NCI-H526 (cell line): ENCODE results near the gene SVIP.
A peak's percentile ranks its signal among the peaks of the same experiment; 100 is the strongest.

Experiments used
- DNase-seq, 2 experiments: peaks; one replicate each; lab custom pipeline; 2025; lab: John Stamatoyannopoulos, UW

Gene SVIP

GRCh38 chr11:22792497-22792896 is 37.1 kb downstream of the SVIP start:
- DNase-seq = peak; percentile 70 to 76

GRCh38 chr11:22787551-22788162 is 41.9 kb downstream of the SVIP start:
- DNase-seq = peak; percentile 49 to 81

GRCh38 chr11:22787055-22787454 is 42.5 kb downstream of the SVIP start:
- no peak for DNase-seq

- no peak for DNase-seq
Observed at GRCh38 chr11:22786475-22786874, 43.1 kb downstream of the SVIP start.

GRCh38 chr11:22785251-22785650 is 44.4 kb downstream of the SVIP start:
- DNase-seq = no peak

- no peak for DNase-seq
Observed at GRCh38 chr11:22780952-22781593, 48.5 kb downstream of the SVIP start.

- DNase-seq = no peak
Observed at GRCh38 chr11:22779850-22780249, 49.8 kb downstream of the SVIP start.

- DNase-seq = peak; percentile 24 to 41
Observed at GRCh38 chr11:22778642-22779041, 51.0 kb downstream of the SVIP start.

- DNase-seq = no peak
Observed at GRCh38 chr11:22775248-22775647, 54.4 kb downstream of the SVIP start.

- DNase-seq = no peak
Observed at GRCh38 chr11:22774716-22775115, 54.9 kb downstream of the SVIP start.

GRCh38 chr11:22769081-22769480 is 60.5 kb downstream of the SVIP start:
- DNase-seq = no peak
